K562 (cell line): ENCODE measurements around the gene SCRN1. TPM values are rescaled to one million over a fixed set of nuclear protein-coding genes. Genes with fewer than 3 reads are reported as not detected.

ENCODE experiments used
- DEAF1 ChIP-seq: fragments of 450-650 bp; formaldehyde crosslinking; IDR thresholded peaks from 2 replicates; pipeline ENCODE4 v1.4.0; 2020; ENCODE audit warnings: mild to moderate bottlenecking, moderate library complexity
- MIER1 ChIP-seq: fragments of 450-650 bp; IDR thresholded peaks from 2 replicates; pipeline ENCODE4 v1.6.1; 2016; ENCODE audit warnings: antibody characterized with exemption, mild to moderate bottlenecking, low read depth
- NCOA2 ChIP-seq, 2 experiments: fragments of 450-650 bp; IDR thresholded peaks; 2 replicates each; pipeline ENCODE4 v1.6.1; 2018; ENCODE audit warnings: mild to moderate bottlenecking in 2 of 2, moderate library complexity in 1 of 2; ENCODE audit not compliant: partially characterized antibody in 2 of 2
- NFE2L1 ChIP-seq: fragments of 450-650 bp; IDR thresholded peaks from 2 replicates; pipeline ENCODE4 v1.6.1; 2016; ENCODE audit warnings: missing genetic modification characterization, low read depth, mild to moderate bottlenecking, missing compliant biosample characterization, moderate library complexity, borderline replicate concordance
- POLR2G ChIP-seq: fragments of 200-400 bp; formaldehyde crosslinking; IDR thresholded peaks from 2 replicates; pipeline ENCODE4 v1.6.1; 2017; ENCODE audit warnings: low read depth, mild to moderate bottlenecking, antibody characterized with exemption, low read length, moderate library complexity
- RBM34 ChIP-seq: fragments of 200-400 bp; formaldehyde crosslinking; IDR thresholded peaks from 2 replicates; pipeline ENCODE4 v1.6.1; 2018; ENCODE audit warnings: low read length, borderline replicate concordance; ENCODE audit not compliant: insufficient read depth
- SIX5 ChIP-seq, 2 experiments: IDR thresholded peaks; 2 replicates each; pipeline ENCODE4 v1.6.1; 2011; ENCODE audit warnings: low read length in 2 of 2, borderline replicate concordance in 1 of 2, low read depth in 1 of 2, mild to moderate bottlenecking in 1 of 2, moderate library complexity in 1 of 2; ENCODE audit not compliant: insufficient read depth in 1 of 2
- TFAP4 ChIP-seq: sonication (generic); formaldehyde crosslinking; IDR thresholded peaks from 2 replicates; pipeline ENCODE4 v1.8.0; 2022; ENCODE audit warnings: missing genetic modification reagents, mild to moderate bottlenecking, moderate library complexity, borderline replicate concordance
- TRIM28 ChIP-seq: fragments of 450-650 bp; IDR thresholded peaks from 2 replicates; pipeline ENCODE4 v1.6.1; 2017
- ZBTB40 ChIP-seq, 2 experiments: fragments of 450-650 bp in 1 of 2; sonication (generic) in 1 of 2; formaldehyde crosslinking in 1 of 2; IDR thresholded peaks; 2 replicates each; pipeline versions ENCODE4 v1.7.1 to v1.9.0; 2016 to 2022; ENCODE audit warnings: inconsistent platforms in 1 of 2, mild to moderate bottlenecking in 1 of 2, missing genetic modification reagents in 1 of 2
- polyA plus RNA-seq, 8 experiments: library from polyadenylated mRNA; depleted of rRNA in 4 of 8; stranded (reverse) in 5 of 8; unstranded in 3 of 8; fragments of >200 nt; fragmentation: Nextera tagmentation in 2 of 8; fragmentation: Illumina TruSeq in 1 of 8; extraction: Ambion mirVana in 2 of 8; extraction: Trizol in 1 of 8; gene quantifications; 2 replicates each; pipeline versions ENCODE4 v1.2.1 to v1.2.3, GENCODE V29; 2011 to 2014; ENCODE audit warnings: inconsistent platforms in 1 of 8, missing spikeins in 1 of 8
- total RNA-seq, 7 experiments: library from RNA; depleted of rRNA in 6 of 7; stranded (reverse); fragments of >200 nt in 6 of 7; fragmentation: Illumina TruSeq in 2 of 7; extraction: Trizol in 2 of 7; gene quantifications; 2 replicates each; pipeline versions ENCODE4 v1.2.1 to v1.2.3, GENCODE V29; 2011 to 2021; ENCODE audit warnings: low replicate concordance in 1 of 7

Gene SCRN1
- total and polyA plus RNA-seq, 9 of the 15 experiments (the other 6 are each of a cell fraction or from before 2014, with no cell fraction given) = 0.13 to 1.4 (median 0.20) TPM

- TF ChIP-seq NFE2L1 (tag) (no peak), TRIM28 (no peak), POLR2G (peak; percentile 60), TFAP4 (CRISPR knock-in tag) (peak; percentile 95), ZBTB40 (IDR thresholded peaks at IDR 0.05) (peak; percentile 63), ZBTB40 (CRISPR knock-in tag; IDR thresholded peaks at IDR 0.05) (no peak), MIER1 (no peak), SIX5 (IDR thresholded peaks at IDR 0.05; ENCODE audit: borderline replicate concordance in 1 of 2, insufficient read depth in 1 of 2, low read depth in 1 of 2, low read length in 2 of 2) (no peak), RBM34 (no peak), NCOA2 (IDR thresholded peaks at IDR 0.05; ENCODE audit: partially characterized antibody in 2 of 2) (no peak), DEAF1 (no peak)
Observed at GRCh38 chr7:30026229-30027064, 36.8 kb upstream of the SCRN1 start, which contains the start of gene FKBP14 (continued).
